Cardiac fibroblast (primary cell): ENCODE measurements around the gene GRIK5.

Source experiments
- DNase-seq, 2 donors: peaks; one replicate each; pipeline versions ENCODE4 v3.0.0 to v3.0.0-alpha.2; 2010; ENCODE audit warnings: low read depth in 2 of 2
- H3K4me3 ChIP-seq, 2 donors: replicated peaks in 1 of 2; 1 replicate in 1 of 2; 2 replicates in 1 of 2; pipeline ENCODE4 v1.5.1; 2011; ENCODE audit warnings: low read depth in 2 of 2, low read length in 2 of 2, mild to moderate bottlenecking in 2 of 2, moderate library complexity in 1 of 2
- CTCF ChIP-seq: IDR thresholded peaks from one replicate; pipeline ENCODE4 v1.5.1; 2011; ENCODE audit warnings: low read depth, mild to moderate bottlenecking, low read length, inconsistent platforms

GRIK5 gene

GRCh38 chr19:42095814-42096230 is 25.8 kb upstream of the GRIK5 start:
- H3K4me3 ChIP-seq = no peak overlapping the region
- DNase-seq = no peak
- TF ChIP-seq CTCF = no peak

DNA sequence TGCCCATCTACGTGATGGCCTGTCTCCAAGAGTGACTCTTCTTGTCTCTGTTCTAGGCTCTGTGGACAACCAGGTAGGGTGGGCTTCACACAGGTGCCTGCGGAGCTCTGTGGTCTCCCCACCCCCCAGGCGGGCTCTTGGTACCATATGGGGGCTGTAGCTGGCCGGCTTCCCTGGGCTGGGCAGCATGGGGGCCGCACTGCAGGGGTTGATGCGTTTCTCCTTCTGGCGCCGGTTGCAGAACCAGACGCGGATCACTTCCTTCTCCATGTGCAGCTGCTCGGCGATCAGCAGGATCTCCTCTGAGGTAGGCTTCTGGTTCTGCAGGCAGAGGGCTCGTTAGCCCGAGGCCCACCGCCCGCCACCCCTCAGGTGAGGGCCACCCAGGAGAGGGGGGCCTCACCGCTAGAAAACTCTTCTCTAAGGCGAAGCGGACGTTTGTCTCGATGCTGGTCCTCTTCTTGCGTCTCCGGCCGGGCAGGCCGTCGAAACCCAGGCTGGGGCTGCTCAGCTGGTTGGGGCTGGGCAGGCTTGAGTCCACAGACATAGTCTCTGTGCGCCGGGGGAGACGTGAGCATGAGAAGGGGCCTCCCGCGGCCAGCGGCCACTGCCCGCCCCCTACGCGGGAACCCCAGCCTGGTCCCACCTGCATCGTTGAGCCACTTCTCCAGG is 25.3 kb upstream of the GRIK5 start:
- no peak for DNase-seq
- no peak for TF ChIP-seq CTCF
- no peak overlapping the region for H3K4me3 ChIP-seq

GRCh38 chr19:42093926-42094325 is 23.9 kb upstream of the GRIK5 start:
- no peak for TF ChIP-seq CTCF
- DNase-seq = no peak
- H3K4me3 ChIP-seq = no peak overlapping the region

GRCh38 chr19:42093505-42093904 is 23.5 kb upstream of the GRIK5 start:
- TF ChIP-seq CTCF = no peak
- no peak for DNase-seq
- H3K4me3 ChIP-seq = no peak overlapping the region

DNA sequence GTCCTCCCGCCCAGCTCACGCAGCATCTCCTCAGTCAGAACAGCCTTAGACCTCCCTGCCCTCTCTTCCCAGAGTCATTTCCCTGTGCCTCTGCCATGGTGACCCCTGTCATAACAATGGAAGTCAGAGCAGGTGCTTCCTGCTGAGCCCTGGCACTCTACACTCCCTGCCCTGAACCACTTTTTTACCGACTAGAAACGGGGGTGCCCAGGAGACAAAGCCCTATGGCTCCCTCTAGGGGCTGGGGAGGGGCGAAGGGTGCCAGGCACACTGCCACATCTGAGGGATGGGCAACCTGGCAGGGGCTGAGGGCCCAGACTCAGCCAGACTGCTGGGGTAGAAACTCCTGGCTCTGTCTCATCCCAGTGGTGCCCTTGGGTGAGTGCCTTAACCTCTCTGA is 22.3 kb upstream of the GRIK5 start:
- H3K4me3 ChIP-seq = no peak overlapping the region
- peak; percentile 31 to 38 for DNase-seq
- TF ChIP-seq CTCF = peak; percentile 61

DNA sequence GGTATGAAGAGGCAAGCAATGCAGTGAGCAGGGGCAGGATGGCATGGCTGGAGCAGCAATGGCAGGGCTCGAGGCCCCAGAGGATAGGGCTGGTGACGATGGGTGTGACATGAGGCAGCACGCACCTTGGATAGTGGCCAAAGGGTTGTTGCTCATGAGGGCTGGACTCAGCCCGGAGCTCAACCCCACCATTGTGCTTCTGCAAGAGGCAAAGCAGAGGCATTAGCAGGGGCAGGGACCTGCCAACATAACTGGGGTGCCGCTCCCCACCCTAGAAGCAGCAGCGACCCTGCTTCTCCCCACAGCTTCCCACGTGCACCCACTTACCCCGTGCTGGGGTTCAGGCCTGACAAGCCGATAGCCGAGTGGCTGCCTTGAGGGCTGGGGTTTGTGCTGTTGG is 21.7 kb upstream of the GRIK5 start:
- no peak for TF ChIP-seq CTCF
- H3K4me3 ChIP-seq = no peak overlapping the region
- peak; percentile 57 to 81 for DNase-seq

DNA sequence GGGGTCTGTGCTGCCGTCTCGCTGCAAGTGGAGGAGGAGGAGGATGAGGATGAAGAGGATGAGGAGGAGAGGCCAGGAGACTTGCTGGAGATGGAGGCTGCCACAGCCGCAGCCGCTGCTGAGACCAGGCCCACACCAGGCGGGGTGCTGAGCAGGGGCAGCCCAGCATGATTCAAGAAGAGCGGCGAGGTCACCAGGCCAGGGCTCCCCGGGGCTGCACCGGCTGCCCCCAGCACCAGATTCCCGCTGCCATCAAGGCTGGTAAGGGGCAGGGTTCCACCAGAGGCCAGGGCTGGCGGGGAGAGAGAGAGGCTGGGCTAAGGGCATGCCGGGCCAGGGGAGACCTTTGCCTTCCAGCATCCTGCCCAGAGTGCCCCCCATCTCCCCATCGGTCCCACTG is 21.3 kb upstream of the GRIK5 start:
- DNase-seq = no peak
- H3K4me3 ChIP-seq = no peak overlapping the region
- TF ChIP-seq CTCF = no peak
